Effector memory CD4-positive, alpha-beta T cell (primary cell): ENCODE data around the gene RASSF9.

Experiments
- DNase-seq, 3 donors: peaks; one replicate each; pipeline ENCODE4 v3.0.0-alpha.2; 2020
- H3K27ac ChIP-seq: 2 replicates; pipeline ENCODE4 v1.7.0; 2013; ENCODE audit warnings: mild to moderate bottlenecking, low read length, moderate library complexity; ENCODE audit not compliant: insufficient read depth, poor library complexity, severe bottlenecking
- H3K27me3 ChIP-seq: replicated peaks from 2 replicates; pipeline ENCODE4 v1.7.0; 2013; ENCODE audit warnings: mild to moderate bottlenecking, low read length; ENCODE audit not compliant: insufficient read depth, control insufficient read depth, poor library complexity, severe bottlenecking
- H3K36me3 ChIP-seq: 2 replicates; pipeline ENCODE4 v1.7.0; 2013; ENCODE audit warnings: mild to moderate bottlenecking, low read length, moderate library complexity; ENCODE audit not compliant: control insufficient read depth, insufficient read depth
- H3K4me1 ChIP-seq: 2 replicates; pipeline ENCODE4 v1.7.0; 2013; ENCODE audit warnings: low read length, mild to moderate bottlenecking; ENCODE audit not compliant: control insufficient read depth, insufficient read depth, poor library complexity, severe bottlenecking
- H3K4me3 ChIP-seq: 2 replicates; pipeline ENCODE4 v1.7.0; 2013; ENCODE audit warnings: low read length, low read depth, mild to moderate bottlenecking; ENCODE audit not compliant: insufficient read depth, poor library complexity, severe bottlenecking
- H3K9me3 ChIP-seq: 2 replicates; pipeline ENCODE4 v1.7.0; 2013; ENCODE audit warnings: mild to moderate bottlenecking, low read length, moderate library complexity; ENCODE audit not compliant: control insufficient read depth

RASSF9 gene

DNA sequence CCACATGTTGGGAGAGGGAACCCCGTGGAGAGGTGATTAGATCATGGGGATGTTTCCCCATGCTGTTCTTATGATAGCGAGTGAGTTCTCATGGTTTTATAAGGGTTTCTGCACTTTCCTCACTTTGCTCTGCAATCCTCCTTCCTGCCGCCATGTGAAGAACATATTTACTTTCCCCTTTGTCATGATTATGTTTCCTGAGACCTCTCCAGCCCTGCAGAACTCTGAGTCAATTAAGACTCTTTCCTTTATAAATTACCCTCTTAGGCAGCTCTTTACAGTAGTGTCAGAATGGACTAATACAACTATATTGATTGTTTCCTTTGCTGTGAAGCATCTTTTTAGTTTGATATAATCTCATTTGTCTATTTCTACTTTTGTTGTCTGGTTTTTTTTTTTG, 13.1 kb upstream of the RASSF9 start:
- Histone ChIP-seq H3K27ac (no peak overlapping the region), H3K36me3 (no peaks in the 10 kb centered on the region), H3K27me3 (no peaks in the 10 kb centered on the region), H3K4me3 (no peak overlapping the region), H3K9me3 (no peaks in the 10 kb centered on the region), H3K4me1 (no peaks in the 10 kb centered on the region)
- DNase-seq, result no peak

DNA sequence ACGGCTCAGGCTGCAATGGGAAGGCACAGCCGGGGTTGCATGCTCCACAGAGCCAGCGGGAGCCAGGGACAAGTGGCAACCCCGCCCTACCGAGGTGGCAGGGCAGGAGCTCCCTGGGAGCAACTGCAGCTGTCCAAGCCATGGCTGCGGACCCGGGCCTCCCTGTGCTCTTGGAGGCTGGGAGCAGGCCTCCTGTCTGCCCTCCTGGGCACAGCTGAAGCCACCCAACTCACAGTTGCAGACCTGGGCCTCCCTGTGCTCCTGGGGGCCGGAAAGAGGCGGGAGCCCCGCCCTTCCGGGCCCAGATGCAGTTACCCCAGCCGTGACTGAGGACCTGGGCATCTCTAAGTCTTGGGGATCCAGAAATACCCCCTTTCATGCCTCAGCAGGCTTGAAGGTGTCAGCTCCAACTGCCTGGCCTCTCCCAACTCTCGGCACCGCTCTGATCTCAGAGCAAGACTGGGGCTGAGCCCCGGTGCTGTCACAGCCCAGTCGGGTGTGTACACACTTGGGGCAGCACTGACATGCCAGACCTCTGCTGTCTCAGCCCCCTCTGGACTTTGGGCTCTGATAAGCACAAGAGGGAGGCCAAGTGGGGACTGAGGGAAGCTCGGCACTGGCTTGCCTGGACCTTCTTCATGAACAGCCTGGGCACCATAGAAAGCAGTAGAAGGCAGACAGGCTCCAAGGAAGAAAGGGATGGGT, 7.5 kb upstream of the RASSF9 start:
- Histone ChIP-seq H3K36me3 (no peaks in the 10 kb centered on the region), H3K27ac (no peak overlapping the region), H3K4me3 (no peak overlapping the region), H3K9me3 (no peaks in the 10 kb centered on the region), H3K4me1 (no peaks in the 10 kb centered on the region), H3K27me3 (no peaks in the 10 kb centered on the region)
- no peak for DNase-seq

DNA sequence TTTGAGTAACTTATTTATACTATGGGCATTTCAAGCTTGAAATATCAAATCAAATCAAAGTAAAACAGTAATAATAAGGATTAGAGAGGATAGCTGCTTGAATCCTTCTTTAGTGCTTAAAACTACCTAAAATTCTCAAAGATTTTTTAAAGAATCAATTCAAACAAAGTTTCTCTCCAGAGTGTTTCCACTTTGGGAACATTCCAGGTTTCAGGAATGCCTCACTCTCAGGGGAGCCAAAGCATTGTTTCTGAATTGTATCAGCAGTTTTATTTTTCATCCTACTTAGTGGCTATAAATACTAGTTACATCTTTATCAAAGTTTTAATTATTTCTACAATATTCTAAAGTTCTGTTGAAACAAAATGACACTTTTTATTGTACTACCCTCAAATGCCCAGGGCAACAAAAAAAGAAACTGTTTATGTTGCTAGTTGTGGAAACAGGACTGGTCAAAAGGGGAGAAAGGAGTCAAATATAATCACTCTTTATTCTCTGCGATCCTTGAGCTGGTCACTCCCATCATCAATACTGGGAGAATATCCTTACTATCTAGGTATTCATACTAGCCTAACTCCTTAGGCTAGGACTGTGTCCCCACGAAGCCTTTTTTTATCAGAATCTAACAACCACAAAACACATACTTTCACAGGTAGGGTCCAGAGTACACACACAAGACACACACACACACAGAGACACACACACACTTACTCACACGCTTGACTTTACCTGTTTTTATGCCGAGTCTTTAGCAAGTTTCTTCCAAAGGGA, 598 bp downstream of the RASSF9 start:
- Histone ChIP-seq H3K4me1 (no peaks in the 10 kb centered on the region), H3K27ac (no peak overlapping the region), H3K27me3 (no peaks in the 10 kb centered on the region), H3K4me3 (no peak overlapping the region), H3K36me3 (no peaks in the 10 kb centered on the region), H3K9me3 (no peaks in the 10 kb centered on the region)
- no peak for DNase-seq

DNA sequence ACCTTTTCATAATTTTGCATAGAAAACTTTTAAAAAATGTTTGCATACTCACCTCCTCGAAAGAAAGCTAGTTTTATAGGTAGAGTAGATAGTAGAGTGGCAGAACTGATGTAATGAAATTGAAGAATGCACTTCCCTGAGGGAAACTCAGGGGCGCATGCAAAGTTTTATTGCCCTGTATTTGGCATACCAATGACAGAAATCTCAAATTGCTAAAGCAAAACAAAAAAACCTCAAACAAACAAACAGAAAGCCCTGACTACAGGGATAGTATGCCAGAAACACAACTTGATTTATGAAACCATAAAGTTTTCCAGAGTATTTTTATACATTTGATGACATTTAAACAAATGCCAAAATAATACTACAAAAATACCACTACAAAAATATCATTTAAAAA, 1.8 kb downstream of the RASSF9 start:
- Histone ChIP-seq H3K27me3 (no peaks in the 10 kb centered on the region), H3K9me3 (no peaks in the 10 kb centered on the region), H3K4me3 (no peak overlapping the region), H3K36me3 (no peaks in the 10 kb centered on the region), H3K4me1 (no peaks in the 10 kb centered on the region), H3K27ac (no peak overlapping the region)
- no peak for DNase-seq

DNA sequence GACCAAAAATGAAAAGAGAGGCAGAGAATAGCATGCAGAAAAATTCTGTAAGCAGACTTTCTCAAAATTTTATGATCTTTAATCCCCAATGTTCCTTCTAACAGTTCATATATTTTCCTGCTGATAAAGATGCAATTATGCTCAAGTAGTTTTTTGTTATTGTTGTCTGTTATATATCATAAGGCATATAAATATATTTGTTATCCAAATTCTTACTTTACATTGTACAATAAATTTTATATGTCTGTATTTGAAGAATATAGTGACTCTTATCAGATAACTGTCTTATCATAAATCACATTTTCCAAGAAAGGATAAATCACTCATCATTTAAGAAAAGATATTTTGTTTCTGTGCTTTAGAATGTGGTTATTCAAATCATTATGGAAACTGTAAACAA, 2.6 kb downstream of the RASSF9 start:
- Histone ChIP-seq H3K4me1 (no peaks in the 10 kb centered on the region), H3K9me3 (no peaks in the 10 kb centered on the region), H3K27me3 (no peaks in the 10 kb centered on the region), H3K4me3 (no peak overlapping the region), H3K27ac (no peak overlapping the region), H3K36me3 (no peaks in the 10 kb centered on the region)
- DNase-seq, result no peak

DNA sequence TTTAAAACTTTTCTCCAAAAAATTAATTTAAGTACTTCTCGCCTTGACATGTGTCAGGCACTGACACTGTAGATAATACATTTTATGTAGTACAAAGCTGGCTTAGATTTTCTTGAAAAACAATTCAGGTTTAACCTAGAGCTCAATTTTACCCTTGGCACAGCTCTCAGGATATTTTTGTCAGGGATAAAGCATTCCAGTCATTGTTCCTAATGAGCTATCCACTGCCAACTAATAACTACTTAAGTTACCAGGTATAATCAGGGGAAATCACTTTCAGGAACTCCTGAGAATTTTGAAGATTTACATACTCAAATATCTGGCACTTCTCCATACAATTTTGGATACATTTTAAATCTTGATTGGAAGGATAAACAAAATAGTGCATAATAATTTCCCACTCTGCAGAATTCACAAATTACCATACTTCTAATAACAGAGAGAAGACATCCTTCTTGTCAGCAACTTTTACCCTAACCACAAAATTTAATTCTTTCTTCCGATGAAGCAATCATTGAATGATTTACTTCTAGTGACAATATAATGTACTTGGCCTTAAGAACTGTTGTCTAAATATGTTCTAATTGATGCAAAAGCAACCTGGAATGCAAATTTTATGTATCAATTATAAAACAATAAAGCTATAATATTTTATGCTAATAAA, 4.8 kb downstream of the RASSF9 start:
- Histone ChIP-seq H3K4me3 (no peak overlapping the region), H3K27me3 (no peaks in the 10 kb centered on the region), H3K36me3 (no peaks in the 10 kb centered on the region), H3K27ac (no peak overlapping the region), H3K4me1 (no peaks in the 10 kb centered on the region), H3K9me3 (no peaks in the 10 kb centered on the region)
- no peak for DNase-seq

DNA sequence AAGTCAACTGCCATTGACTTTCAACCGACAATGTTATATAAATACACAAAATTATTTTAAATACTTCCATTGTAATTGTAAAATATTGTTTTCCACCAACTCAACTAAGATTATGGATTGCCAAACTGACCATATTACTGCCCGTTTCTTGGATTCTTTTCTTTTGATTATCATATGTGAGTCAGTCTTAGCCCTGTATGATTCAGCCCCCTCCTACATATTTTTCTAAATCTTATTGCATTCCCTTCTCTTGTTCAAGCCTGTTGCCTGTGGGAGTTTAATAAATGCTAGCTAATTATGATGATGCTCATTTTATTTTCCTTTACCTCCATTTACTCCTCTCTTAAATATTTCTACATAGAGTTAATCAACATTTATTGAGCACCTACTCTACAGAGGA, 6.8 kb downstream of the RASSF9 start:
- H3K27ac ChIP-seq, result no peak overlapping the region
- no peak overlapping the region for H3K4me3 ChIP-seq
- H3K4me1 ChIP-seq, result no peaks in the 10 kb centered on the region
- no peaks in the 10 kb centered on the region for H3K27me3 ChIP-seq
- H3K9me3 ChIP-seq, result no peaks in the 10 kb centered on the region
- DNase-seq, result no peak
- no peaks in the 10 kb centered on the region for H3K36me3 ChIP-seq

DNA sequence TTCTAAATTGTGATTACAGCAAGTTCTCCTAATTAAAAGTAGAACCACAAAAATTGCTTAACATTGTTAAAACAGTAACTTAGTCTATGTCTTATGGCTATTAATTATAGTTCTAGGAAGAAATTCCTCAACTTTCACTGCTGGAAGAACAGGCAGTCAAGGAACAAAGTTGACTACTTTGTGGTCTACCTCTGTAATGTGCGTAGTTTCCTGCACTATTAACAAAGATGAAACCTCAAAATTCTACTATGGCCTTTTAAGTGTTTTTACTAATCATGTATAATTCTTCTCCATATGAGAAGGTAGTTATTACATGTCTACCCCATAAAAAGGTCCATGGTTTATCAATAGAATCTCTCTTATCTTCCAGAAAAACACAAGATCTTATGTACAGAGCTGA, 7.6 kb downstream of the RASSF9 start:
- no peaks in the 10 kb centered on the region for H3K27me3 ChIP-seq
- H3K4me1 ChIP-seq, result no peaks in the 10 kb centered on the region
- no peak overlapping the region for H3K27ac ChIP-seq
- DNase-seq, result no peak
- H3K9me3 ChIP-seq, result no peaks in the 10 kb centered on the region
- H3K4me3 ChIP-seq, result no peak overlapping the region
- no peaks in the 10 kb centered on the region for H3K36me3 ChIP-seq

DNA sequence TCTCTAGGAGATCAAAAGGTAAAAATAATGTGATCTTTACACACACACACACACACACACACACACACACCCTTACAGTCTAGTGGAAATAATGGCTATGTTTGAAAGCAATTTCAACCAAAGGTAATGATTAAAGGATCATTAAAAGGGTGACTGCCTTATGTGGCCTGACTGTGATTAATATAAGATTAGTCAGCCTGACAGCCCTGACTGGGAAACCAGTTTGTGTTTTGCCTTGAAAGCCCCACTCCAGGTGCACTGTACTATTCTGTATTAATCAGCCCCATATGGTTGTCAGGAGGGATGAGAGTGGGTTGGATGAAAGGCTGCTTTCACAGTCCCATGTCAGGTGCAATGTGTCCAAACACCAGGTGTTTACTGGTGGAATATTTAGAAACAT, 10.5 kb downstream of the RASSF9 start:
- DNase-seq, result no peak
- Histone ChIP-seq H3K9me3 (no peaks in the 10 kb centered on the region), H3K27ac (no peak overlapping the region), H3K4me1 (no peaks in the 10 kb centered on the region), H3K27me3 (no peaks in the 10 kb centered on the region), H3K36me3 (no peaks in the 10 kb centered on the region), H3K4me3 (no peak overlapping the region)
